Pons (tissue), 1 donor: ENCODE measurements around the gene TYROBP.
A peak's percentile ranks its signal among the peaks of the same experiment; 100 is the strongest.
"Not testable (repeated sequence)": the region's sequence is repeated elsewhere in the genome, so short reads cannot be mapped to it uniquely, and the experiment has no call there.

Experiments used
- DNase-seq: peaks from one replicate; pipeline ENCODE4 v3.0.0-alpha.2; 2016; ENCODE audit warnings: low spot score

TYROBP gene

DNA sequence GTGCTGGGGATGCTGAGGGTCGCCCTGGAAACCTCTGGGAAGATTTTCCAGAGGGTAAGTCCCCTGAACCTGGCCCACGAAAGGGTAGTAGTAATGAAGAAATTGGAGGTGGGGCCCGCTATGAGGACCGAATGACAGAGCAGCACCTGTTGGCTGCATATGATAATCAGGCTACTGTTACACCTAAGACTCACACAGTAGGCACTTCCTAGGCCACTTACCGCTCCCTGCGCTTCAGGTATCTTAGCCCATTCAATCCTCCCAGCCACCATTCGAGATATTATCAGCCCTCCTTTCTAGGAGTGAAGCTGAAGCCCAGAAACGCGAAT, 23.7 kb upstream of the TYROBP start:
- no peak for DNase-seq

DNA sequence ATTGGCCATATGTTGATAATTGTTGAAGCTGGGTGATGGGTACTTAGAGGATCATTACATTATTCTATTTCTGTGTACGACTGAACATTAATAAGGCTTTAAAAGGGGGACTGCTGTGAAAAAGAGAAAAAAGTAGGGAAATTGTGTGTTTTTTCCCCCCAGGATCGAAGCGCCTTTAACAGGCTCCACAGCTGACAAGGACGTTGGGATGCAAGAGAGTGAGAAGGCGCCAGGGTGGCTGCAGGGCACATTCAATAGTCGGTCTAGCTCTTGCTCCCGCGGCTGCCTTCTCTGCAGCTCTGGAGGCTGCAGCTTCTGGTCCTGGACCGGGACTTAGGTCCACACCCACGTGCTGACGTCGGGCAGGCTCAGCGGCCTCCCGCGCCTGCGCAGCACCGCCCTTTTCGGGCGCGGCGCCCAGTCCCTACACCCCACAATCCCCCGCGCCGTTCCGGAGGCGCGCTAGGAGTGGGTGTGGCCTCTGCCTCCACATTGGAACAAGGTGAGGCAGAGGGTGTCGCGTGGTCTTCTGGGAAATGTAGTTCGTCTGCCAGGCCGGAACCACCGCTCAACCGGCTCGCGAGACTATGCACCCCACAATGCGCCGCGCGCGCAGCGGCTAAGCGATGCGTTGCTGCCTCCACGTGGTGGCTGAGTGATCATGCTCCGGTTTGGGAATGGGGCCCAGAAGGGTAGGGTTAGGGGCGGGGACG, 23.2 kb upstream of the TYROBP start:
- DNase-seq, result peak; percentile 99

DNA sequence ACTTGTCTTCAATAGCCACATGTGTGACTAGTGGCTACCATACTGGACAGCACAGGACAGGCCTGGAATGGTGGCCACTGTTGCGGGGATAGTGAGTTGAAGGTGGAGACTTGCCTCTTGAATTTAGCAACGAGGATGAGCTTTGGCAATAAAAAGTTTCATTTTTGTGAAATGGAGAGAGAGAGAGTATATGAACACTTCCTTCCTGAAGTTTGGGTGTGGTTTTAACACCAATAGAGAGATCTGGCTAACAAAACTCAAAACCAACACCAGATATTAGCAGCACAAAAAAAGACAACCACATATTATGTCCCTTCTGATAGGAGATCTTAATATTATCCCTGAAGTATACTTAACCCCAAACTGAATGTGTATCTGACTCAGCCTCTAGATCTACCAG, 21.8 kb upstream of the TYROBP start:
- DNase-seq, result no peak

GRCh38 chr19:35928507-35928906, 20.4 kb upstream of the TYROBP start:
- no peak for DNase-seq

GRCh38 chr19:35925501-35925900, 17.4 kb upstream of the TYROBP start:
- DNase-seq, result no peak

DNA sequence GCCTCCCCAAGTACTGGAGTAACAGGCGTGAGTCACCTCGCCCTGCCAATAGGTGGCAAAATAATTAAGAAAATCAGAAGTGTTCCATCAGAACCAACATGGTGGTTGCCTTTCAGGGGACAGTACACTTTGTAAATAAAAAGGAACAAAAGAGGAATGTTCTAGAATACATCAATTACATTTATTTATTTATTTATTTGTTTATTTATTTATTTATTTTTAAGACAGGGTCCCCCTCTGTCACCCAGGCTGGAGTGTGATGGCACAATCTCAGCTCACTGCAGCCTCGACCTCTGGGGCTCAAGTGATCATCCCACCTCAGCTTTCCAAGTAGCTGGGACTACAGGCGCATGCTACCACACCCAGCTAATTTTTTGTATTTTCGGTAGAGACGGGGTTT, 12.9 kb upstream of the TYROBP start:
- DNase-seq, result no peak

DNA sequence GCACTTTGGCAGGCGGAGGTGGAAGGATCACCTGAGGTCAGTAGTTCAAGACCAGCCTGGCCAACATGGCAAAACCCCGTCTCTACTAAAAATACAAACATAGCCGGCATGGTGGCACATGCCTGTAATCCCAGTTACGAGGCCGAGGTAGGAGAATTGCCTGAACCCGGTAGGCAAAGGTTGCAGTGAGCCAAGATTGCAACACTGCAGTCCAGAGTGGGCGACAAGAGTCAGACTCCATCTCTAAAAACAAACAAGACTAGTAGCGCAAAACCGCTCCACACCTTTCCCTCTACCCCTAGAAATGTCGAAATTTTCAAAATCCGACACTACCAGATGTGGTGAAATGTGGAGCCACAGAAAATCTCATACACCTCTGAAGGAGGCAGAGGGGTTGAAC, 11.2 kb upstream of the TYROBP start:
- no peak for DNase-seq

DNA sequence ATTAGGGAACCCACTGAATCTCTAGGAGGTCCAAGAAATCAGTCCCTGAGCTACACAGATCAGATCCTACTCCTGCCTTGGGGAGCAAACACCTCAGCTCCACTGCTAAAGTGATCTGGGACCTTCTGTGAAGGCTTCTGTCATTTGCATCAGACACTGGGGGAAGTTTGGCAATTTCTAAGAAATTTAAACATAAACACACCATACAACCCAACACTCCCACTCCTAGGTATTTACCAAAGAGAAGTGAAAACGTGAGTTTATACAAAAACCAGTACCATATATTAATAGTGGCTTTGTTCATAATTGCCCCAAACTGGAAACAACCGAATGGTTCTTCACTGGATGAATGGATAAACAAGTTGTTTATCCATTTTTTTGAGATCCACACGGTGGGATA, 7.3 kb upstream of the TYROBP start:
- DNase-seq, result no peak

GRCh38 chr19:35913589-35913988, 5.5 kb upstream of the TYROBP start:
- no peak for DNase-seq

DNA sequence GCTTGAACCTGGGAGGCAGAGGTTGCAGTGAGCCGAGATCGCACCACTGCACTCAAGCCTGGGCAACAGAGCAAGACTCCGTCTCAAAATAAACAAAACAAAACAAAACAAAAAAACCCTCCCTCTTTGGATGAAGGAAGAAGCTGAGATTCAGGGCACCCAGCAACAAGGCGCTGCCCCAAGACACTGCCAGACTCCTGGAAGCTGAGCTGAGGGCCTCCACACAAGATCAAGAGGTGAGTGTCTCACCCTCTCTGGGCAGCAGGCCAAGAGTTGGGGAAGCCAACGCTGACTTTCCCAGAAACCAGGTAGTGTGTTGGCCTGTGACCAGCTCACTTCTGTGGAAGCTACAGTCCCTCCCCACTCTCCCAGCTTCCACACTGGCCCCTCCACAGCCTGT, 3.7 kb upstream of the TYROBP start:
- DNase-seq, result no peak

DNA sequence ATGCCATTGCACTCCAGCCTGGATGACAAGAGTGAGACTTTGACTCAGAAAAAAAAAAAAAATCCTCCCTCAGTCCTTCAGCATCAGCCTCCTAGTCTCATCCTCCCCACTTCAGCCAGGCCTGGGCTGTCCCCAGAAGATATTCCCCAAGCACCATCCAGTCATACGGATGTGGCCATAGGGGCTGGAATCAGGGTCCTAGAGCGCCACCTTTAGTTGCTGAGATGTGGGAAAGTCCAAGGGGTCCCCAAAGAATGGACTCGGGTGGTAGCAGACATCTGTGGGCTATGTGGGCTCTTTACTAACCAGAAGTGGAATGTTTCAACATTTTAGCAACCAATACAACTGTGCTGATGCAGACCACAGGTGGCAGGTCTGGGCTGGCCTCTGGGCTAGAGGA, 3.1 kb upstream of the TYROBP start:
- DNase-seq, result no peak

GRCh38 chr19:35910355-35910754, 2.3 kb upstream of the TYROBP start:
- not testable (repeated sequence) for DNase-seq

- no peak for DNase-seq
Observed at GRCh38 chr19:35909684-35910035, 1.6 kb upstream of the TYROBP start.

DNA sequence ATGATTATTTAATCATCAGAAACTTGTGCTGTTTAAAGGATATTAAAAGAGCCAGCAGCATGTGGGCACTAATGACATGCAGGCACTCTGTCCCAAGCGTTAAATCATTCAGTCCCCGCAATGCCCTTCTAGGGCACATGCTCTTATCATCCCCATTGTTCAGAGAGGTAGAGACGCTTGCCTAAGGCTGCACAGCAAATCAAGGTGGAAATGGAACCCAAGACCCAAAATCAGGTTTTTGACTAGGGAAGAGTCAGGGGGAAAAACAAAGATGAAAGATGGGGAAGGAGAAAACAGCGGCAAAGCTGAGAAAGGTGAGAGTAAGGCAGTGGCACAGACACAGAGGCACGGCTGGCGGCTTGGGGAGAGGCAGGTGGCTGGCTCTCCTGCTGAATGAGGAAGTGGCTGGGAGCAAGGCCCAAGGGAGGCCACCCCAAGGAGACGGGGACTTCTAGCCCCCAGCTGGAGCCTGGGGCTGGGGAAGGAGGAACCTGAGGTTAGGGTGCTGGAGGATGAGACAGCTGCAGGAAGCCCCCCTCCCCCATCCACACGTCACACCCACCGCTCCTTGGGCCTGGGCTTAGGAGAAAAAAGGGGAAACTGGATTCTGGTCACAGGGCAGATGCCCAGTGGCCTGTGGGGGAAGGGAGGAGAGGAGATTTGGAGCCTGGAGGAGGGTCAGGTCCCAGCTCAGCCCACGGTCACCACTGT, 1.0 kb upstream of the TYROBP start:
- peak; percentile 83 for DNase-seq

DNA sequence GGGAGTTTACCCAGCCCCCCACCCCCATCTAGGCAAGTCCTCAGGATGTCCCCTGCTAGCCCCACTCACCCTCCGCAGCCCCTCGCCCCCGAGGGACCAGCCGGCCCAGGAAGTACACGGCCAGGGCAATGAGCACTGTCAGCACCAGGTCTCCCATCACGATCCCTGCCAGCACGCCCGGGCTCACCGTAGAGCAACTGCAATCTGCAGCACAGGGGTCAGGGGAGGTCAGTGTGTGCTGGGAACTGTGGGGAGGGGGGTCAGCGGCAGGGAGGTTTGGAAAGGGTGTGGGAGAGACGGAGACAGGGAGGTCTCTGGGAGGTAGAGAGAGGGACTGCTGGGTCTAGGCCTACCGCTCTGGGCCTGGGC, 734 bp downstream of the TYROBP start:
- no peak for DNase-seq

DNA sequence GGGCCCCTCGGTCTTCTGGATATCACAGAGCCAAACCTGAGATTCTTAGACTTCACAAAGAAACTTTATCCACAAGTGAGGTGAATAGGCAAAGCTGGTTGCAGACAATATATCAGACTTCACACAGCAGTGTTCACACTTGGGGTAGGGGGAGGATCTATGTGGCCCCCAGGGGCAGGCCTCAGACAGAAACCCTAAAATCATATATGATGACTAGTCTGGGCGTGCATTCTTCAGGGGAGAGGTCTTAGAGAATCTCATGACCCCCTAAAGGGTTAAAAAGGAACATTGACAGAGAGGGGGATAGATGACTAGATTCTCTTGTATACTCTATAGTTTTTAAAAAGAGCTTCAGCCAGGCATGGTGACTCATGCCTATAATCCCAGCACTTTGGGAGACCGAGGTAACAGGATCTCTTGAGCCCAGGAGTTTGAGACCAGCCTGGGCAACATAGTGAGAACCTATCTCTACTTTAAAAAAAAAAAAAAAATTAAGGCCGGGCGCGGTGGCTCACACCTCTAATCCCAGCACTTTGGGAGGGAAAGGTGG, 2.8 kb downstream of the TYROBP start:
- no peak for DNase-seq

- DNase-seq, result no peak
Observed at GRCh38 chr19:35904311-35905068, 3.6 kb downstream of the TYROBP start.

DNA sequence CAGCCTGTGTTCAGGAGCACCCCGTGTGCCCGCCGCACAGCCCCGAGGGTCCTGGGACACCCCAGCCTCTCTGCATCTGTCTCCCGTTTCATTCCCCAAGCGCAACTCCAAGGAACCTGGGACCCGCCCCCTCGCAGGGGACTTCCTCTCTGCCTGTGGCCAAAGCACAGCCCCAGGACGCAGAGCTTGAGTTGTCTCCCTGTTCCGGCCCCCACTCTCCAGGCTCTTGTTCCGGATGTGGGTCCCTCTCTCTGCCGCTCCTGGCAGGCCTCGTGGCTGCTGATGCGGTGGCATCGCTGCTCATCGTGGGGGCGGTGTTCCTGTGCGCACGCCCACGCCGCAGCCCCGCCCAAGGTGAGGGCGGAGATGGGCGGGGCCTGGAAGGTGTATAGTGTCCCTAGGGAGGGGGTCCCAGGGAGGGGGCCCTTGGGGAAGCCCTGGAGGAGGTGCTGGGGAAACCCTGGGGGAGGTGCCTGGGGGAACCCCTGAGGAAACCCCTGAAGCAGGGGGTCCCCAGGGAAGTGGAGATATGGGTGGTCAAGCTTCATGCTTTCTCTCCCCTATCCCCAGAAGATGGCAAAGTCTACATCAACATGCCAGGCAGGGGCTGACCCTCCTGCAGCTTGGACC, 4.4 kb downstream of the TYROBP start:
- DNase-seq, result peak; percentile 74

DNA sequence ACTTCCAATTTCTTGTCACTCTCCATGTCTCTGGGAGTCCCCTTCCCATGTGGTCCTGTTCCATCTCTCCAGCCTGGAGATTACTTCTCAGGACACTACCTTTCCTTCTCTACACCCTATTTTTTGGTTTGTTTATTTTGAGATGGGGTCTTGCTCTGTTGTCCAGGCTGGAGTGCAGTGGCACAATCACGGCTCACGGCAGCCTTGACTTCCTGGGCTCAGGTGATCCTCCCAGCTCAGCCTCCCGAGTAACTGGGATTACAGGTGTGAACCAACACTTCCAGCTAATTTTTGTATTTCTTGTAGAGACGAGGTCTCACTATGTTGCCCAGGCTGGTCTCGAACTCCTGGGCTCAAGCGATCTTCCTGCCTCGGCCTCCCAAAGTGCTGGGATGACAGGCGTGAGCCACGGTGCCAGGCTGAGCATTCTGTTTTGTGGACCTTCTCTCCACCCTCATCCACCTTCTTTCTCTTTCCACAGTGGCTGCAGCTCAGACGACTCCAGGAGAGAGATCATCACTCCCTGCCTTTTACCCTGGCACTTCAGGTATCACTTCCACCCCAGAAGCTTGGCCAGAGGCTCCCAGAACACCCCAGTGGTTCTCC, 5.1 kb downstream of the TYROBP start:
- DNase-seq, result no peak

- no peak for DNase-seq
Observed at GRCh38 chr19:35901854-35902661, 6.0 kb downstream of the TYROBP start, which contains the start of gene HCST. HCST (plus strand) TSS chr19:35902529; CDS start chr19:35902594, 65 bp downstream.

GRCh38 chr19:35901055-35901644, 6.9 kb downstream of the TYROBP start:
- no peak for DNase-seq
